HepG2 (cell line): Measurements from ENCODE around the gene RETREG2. TPM values are rescaled to one million over a fixed set of nuclear protein-coding genes. Genes with fewer than 3 reads are reported as not detected.
A peak's percentile ranks its signal among the peaks of the same experiment; 100 is the strongest.

Experiments used
- ATM ChIP-seq: fragments of 450-650 bp; IDR thresholded peaks from 2 replicates; pipeline ENCODE4 v1.7.1; 2017; ENCODE audit warnings: mild to moderate bottlenecking, borderline replicate concordance
- CBX5 ChIP-seq: sonication (generic); formaldehyde crosslinking; IDR thresholded peaks from 2 replicates; pipeline ENCODE4 v1.4.0; 2020; ENCODE audit warnings: missing genetic modification reagents, borderline replicate concordance
- CHCHD3 ChIP-seq: sonication (generic); formaldehyde crosslinking; IDR thresholded peaks from 2 replicates; pipeline ENCODE4 v1.8.0; 2022; ENCODE audit warnings: mild to moderate bottlenecking, missing genetic modification reagents, moderate library complexity
- CTCF ChIP-seq: sonication (generic); formaldehyde crosslinking; IDR thresholded peaks from 2 replicates; pipeline ENCODE4 v1.5.0; 2020; ENCODE audit warnings: mild to moderate bottlenecking, missing genetic modification reagents, moderate library complexity
- DMTF1 ChIP-seq: sonication (generic); formaldehyde crosslinking; IDR thresholded peaks from 2 replicates; pipeline ENCODE4 v1.4.0; 2020; ENCODE audit warnings: mild to moderate bottlenecking, missing genetic modification reagents
- KDM1A ChIP-seq: IDR thresholded peaks from 2 replicates; pipeline ENCODE4 v1.6.1; 2016; ENCODE audit warnings: missing compliant biosample characterization
- KDM4B ChIP-seq: sonication (generic); formaldehyde crosslinking; IDR thresholded peaks from 2 replicates; pipeline ENCODE4 v1.4.0; 2020; ENCODE audit warnings: missing genetic modification reagents
- KDM6A ChIP-seq: IDR thresholded peaks from 2 replicates; pipeline ENCODE4 v1.6.1; 2016; ENCODE audit warnings: low read depth
- KLF6 ChIP-seq: IDR thresholded peaks from 2 replicates; pipeline ENCODE4 v1.8.0; 2016; ENCODE audit warnings: missing biosample characterization, missing genetic modification reagents
- NFKB2 ChIP-seq: sonication (generic); formaldehyde crosslinking; IDR thresholded peaks from 2 replicates; pipeline ENCODE4 v1.4.0; 2020; ENCODE audit warnings: missing genetic modification reagents, borderline replicate concordance
- PRMT3 ChIP-seq: sonication (generic); formaldehyde crosslinking; IDR thresholded peaks from 2 replicates; pipeline ENCODE4 v1.8.1; 2022; ENCODE audit warnings: low read depth, mild to moderate bottlenecking, moderate library complexity, missing genetic modification reagents, borderline replicate concordance
- PRPF4 ChIP-seq: fragments of 200-400 bp; formaldehyde crosslinking; IDR thresholded peaks from 2 replicates; pipeline ENCODE4 v1.6.1; 2016; ENCODE audit warnings: low read length, low read depth; ENCODE audit not compliant: poor library complexity, severe bottlenecking
- RFX1 ChIP-seq: fragments of 450-650 bp; IDR thresholded peaks from 2 replicates; pipeline ENCODE4 v1.6.1; 2017
- RFXAP ChIP-seq: sonication (generic); formaldehyde crosslinking; IDR thresholded peaks from 2 replicates; pipeline ENCODE4 v1.4.0; 2020; ENCODE audit warnings: missing genetic modification reagents, borderline replicate concordance
- RXRA ChIP-seq: sonication (generic); formaldehyde crosslinking; IDR thresholded peaks from 2 replicates; pipeline ENCODE4 v1.5.1; 2020; ENCODE audit warnings: missing genetic modification reagents
- SMARCE1 ChIP-seq: fragments of 450-650 bp; IDR thresholded peaks from 2 replicates; pipeline ENCODE4 v1.6.1; 2017; ENCODE audit warnings: borderline replicate concordance
- SP1 ChIP-seq, 2 experiments: fragments of 450-650 bp in 1 of 2; sonication (generic) in 1 of 2; formaldehyde crosslinking in 1 of 2; IDR thresholded peaks; 2 replicates each; pipeline versions ENCODE4 v1.4.0 to v1.6.1; 2016 to 2020; ENCODE audit warnings: missing genetic modification reagents in 1 of 2
- STAT5B ChIP-seq: sonication (generic); formaldehyde crosslinking; IDR thresholded peaks from 2 replicates; pipeline ENCODE4 v1.4.0; 2020; ENCODE audit warnings: missing genetic modification reagents
- YEATS2 ChIP-seq: sonication (generic); formaldehyde crosslinking; IDR thresholded peaks from 2 replicates; pipeline ENCODE4 v1.4.0; 2020; ENCODE audit warnings: missing genetic modification reagents, borderline replicate concordance
- ZNF30 ChIP-seq: sonication (generic); formaldehyde crosslinking; IDR thresholded peaks from 2 replicates; pipeline ENCODE4 v1.5.0; 2020; ENCODE audit warnings: mild to moderate bottlenecking, missing genetic modification reagents
- ZNF382 ChIP-seq: sonication (generic); formaldehyde crosslinking; IDR thresholded peaks from 2 replicates; pipeline ENCODE4 v1.5.0; 2020; ENCODE audit warnings: missing genetic modification reagents, mild to moderate bottlenecking, borderline replicate concordance
- ZNF609 ChIP-seq: sonication (generic); formaldehyde crosslinking; IDR thresholded peaks from 2 replicates; pipeline ENCODE4 v1.4.0; 2020; ENCODE audit warnings: mild to moderate bottlenecking, missing genetic modification reagents, borderline replicate concordance
- polyA plus RNA-seq, 8 experiments: library from polyadenylated mRNA; depleted of rRNA in 3 of 8; stranded (reverse) in 7 of 8; unstranded in 1 of 8; fragments of >200 nt; fragmentation: Illumina TruSeq in 4 of 8; extraction: Trizol in 4 of 8; gene quantifications; 2 replicates each; pipeline versions ENCODE4 v1.2.1 to v1.2.3, GENCODE V29; 2011 to 2016; ENCODE audit warnings: low read depth in 4 of 8, missing spikeins in 1 of 8, mixed read lengths in 1 of 8; ENCODE audit not compliant: insufficient read depth in 1 of 8
- total RNA-seq, 5 experiments: library from RNA; depleted of rRNA; stranded (reverse); fragments of >200 nt; fragmentation: Illumina TruSeq; extraction: Trizol; gene quantifications; 2 replicates each; pipeline ENCODE4 v1.2.3, GENCODE V29; 2016; ENCODE audit warnings: low read depth in 1 of 5

The RETREG2 gene
- total and polyA plus RNA-seq, 2 of the 13 experiments (the other 11 are each of a cell fraction or from before 2014, with no cell fraction given): 86.0 to 134 TPM

DNA sequence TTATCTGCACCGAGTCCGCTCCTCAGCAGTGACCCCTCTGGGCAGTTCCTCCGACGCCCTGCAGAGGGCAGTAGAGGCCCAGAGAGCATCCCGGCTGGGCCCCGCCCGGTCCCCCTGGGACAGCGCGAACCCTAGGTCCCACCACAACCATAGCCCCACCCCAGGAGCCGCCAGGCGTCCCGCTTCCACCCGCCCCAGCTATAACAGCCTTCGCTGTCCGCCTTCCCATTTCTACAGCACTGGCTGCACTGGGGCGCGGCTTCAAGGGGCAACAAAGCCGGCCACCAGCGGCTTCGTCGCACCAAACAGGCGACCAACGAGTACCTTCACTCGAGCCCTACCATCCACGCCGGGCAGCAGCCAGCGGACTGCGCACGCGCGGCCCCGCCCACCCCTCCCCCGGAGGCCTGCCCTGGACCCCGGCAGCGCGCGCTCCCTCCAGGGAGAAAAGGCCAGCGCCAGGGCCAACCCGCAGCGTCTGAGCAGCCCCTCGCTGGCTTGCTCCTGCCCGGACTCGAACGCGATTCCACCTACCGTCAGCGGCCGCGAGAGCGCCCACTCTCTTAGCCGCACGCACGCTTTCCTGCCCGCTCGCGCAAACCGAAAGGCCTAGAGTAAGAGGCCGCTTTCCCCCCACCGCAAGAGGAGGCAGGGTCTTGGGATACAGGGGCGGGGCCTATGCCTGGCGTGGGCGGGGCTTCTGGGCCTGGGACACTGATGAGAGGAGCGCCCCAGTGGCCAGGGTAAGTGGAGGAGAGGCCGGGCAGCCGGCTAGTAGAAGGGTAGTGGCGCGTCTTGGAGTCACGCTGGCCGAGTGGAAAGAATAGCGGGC is 17.7 kb upstream of the RETREG2 start, which contains the start of gene NHEJ1 (continued):
- TF ChIP-seq DMTF1 (CRISPR knock-in tag): 0 out of 2 replicates have a peak, but pooled peaks have one; percentile 1
- peak; percentile 72; the same call in 1 of the 2 replicates for TF ChIP-seq CHCHD3 (CRISPR knock-in tag)
- TF ChIP-seq KDM4B (CRISPR knock-in tag): no peak; the same call in none of the 2 replicates
- no peak for TF ChIP-seq ZNF609 (CRISPR knock-in tag)
- peak; percentile 82; the same call in 1 of the 2 replicates for TF ChIP-seq CBX5 (CRISPR knock-in tag)
- 0 out of 2 replicates have a peak, but pooled peaks have one; percentile 43 for TF ChIP-seq ZNF30
- no peak for TF ChIP-seq PRPF4
- TF ChIP-seq SP1 (IDR thresholded peaks at IDR 0.05): no peak
- TF ChIP-seq SP1 (CRISPR knock-in tag; IDR thresholded peaks at IDR 0.05): peak; percentile 73
- no peak for TF ChIP-seq PRMT3 (CRISPR knock-in tag)
- TF ChIP-seq RXRA (CRISPR knock-in tag): peak; percentile 76
- TF ChIP-seq KDM1A (CRISPR knock-in tag): no peak
- peak; percentile 96 for TF ChIP-seq CTCF (CRISPR knock-in tag)
- no peak for TF ChIP-seq ZNF382 (CRISPR knock-in tag)
- peak; percentile 95 for TF ChIP-seq KLF6 (CRISPR knock-in tag)
- TF ChIP-seq RFXAP (CRISPR knock-in tag): peak; percentile 85
- TF ChIP-seq RFX1: no peak
- TF ChIP-seq NFKB2 (CRISPR knock-in tag): peak; percentile 91; the same call in 1 of the 2 replicates
- TF ChIP-seq STAT5B (CRISPR knock-in tag): no peak; the same call in 1 of the 2 replicates
- no peak for TF ChIP-seq SMARCE1
- no peak for TF ChIP-seq KDM6A (CRISPR knock-in tag)
- peak; percentile 81 for TF ChIP-seq YEATS2 (CRISPR knock-in tag)
- TF ChIP-seq ATM: no peak
